Measurements from ENCODE around the gene ZRANB3.

DNA sequence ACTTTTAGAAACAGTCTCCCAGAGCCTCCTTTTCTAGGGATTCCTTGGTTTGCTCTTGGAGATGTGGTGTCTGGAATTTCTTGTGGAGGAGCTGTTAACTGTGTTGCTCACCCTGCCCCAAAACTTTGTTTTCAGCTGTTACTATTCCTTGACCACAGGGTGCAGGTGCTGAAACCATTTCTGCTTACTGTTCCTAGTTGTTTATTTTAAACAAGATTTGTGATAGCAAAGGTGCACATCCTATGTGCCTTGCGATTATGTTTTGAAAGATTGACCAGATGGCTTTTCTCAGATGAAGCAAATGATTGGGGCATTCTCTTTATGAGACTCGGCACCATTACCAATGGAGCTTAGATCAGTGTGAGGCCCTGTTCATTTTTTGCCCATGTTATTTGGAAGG, 367.7 kb downstream of the ZRANB3 start:
- TF ChIP-seq CTCF (conservative IDR thresholded peaks at IDR 0.05) (no peak), EZH2 (IDR thresholded peaks at IDR 0.05; ENCODE audit: low read depth) (no peak)
